Peyer's patch (tissue), 4 donors: ENCODE results near the gene RBM23.

Experiments
- POLR2A ChIP-seq, 2 donors: fragments of 450-650 bp; IDR thresholded peaks; one replicate each; pipeline ENCODE4 v1.5.1; 2017; ENCODE audit warnings: antibody characterized with exemption in 2 of 2, mild to moderate bottlenecking in 2 of 2, moderate library complexity in 2 of 2
- TF ChIP-seq, protein P1 (sequence below), 6 experiments: fragments of 450-650 bp in 4 of 6; fragments of 200-600 bp in 2 of 6; sonication (generic) in 1 of 6; IDR thresholded peaks; one replicate each; pipeline ENCODE4 v1.5.1; 2017 to 2019; ENCODE audit warnings: antibody characterized with exemption in 6 of 6, mild to moderate bottlenecking in 3 of 6, moderate library complexity in 1 of 6

DNA sequence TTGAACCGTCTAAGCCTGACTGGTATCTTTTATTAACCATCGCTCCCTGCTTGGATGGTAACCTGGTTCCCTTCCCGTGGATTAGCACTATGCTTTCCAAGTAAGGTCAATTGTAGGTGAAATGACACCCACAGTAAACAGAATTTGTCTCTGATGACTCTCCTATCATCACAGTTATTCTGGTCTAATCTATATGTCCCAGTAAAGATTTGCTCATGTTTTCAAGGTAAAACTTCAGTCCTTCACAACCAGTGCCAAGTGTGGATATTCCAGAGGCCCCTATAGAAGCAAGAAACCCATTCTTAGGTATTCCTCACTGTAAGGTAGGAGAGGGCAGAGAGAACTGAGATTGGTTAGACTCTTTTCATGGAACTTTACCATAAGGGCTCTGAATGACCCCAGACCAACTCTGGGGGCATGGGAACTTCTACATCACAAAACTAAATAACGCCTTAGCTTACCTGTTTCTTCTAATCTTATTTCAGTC lies 47.9 kb upstream of the RBM23 start:
- no peak for TF ChIP-seq POLR2A (IDR thresholded peaks at IDR 0.05)
- TF ChIP-seq, protein P1, sequence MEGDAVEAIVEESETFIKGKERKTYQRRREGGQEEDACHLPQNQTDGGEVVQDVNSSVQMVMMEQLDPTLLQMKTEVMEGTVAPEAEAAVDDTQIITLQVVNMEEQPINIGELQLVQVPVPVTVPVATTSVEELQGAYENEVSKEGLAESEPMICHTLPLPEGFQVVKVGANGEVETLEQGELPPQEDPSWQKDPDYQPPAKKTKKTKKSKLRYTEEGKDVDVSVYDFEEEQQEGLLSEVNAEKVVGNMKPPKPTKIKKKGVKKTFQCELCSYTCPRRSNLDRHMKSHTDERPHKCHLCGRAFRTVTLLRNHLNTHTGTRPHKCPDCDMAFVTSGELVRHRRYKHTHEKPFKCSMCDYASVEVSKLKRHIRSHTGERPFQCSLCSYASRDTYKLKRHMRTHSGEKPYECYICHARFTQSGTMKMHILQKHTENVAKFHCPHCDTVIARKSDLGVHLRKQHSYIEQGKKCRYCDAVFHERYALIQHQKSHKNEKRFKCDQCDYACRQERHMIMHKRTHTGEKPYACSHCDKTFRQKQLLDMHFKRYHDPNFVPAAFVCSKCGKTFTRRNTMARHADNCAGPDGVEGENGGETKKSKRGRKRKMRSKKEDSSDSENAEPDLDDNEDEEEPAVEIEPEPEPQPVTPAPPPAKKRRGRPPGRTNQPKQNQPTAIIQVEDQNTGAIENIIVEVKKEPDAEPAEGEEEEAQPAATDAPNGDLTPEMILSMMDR (IDR thresholded peaks at IDR 0.05) = no peak
